GM12874 (cell line): Measurements from ENCODE around the gene POLR1E.

ENCODE experiments used
- CTCF ChIP-seq: IDR thresholded peaks from 2 replicates; pipeline ENCODE4 v1.5.1; 2011; ENCODE audit warnings: low read depth, mild to moderate bottlenecking, control low read depth, low read length, moderate library complexity; ENCODE audit not compliant: insufficient read depth

POLR1E gene

GRCh38 chr9:37486256-37486615, 488 bp downstream of the POLR1E start:
- no peak for TF ChIP-seq CTCF

GRCh38 chr9:37486616-37487548, 1.1 kb downstream of the POLR1E start:
- TF ChIP-seq CTCF = no peak

DNA sequence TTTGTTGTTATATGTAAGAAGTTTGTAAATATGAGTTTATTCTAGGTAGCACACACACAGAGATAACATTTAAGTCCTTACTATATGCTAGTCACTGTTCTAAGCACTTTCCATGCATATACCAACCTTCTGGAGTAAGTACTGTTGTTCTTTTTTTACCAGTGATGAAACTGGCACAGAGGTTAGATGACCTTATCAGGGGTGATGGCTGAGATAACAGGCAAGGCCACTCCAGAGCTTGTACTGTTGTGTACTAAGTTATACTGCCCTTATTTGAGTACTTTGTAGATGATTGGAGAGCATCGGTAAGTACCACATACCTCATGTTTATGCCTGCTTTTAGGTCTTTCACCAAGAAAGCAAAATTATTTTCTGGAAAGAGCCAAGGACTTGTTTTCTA, 6.2 kb downstream of the POLR1E start:
- TF ChIP-seq CTCF = no peak

DNA sequence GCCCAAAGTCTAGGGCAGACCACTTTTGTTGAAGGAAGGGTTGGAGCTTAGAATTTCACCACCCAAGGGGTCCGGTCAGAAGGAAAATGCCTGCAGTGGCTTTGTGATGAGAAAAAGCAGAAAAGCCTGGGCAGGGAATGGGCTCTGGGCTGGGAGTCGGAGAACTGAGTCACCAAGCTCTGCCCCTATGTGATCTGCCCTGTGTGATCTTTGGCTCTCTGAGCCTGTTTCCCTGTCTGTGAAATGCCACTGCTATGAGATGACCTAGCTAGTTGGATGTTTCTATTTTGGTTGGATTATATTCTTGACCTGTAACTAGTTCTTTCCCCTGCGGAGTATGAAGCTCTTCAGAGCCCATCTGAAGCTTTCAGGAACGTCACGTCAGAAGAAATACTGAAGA, 9.8 kb downstream of the POLR1E start:
- TF ChIP-seq CTCF = no peak

- TF ChIP-seq CTCF = no peak
Observed at GRCh38 chr9:37496020-37496419, 10.3 kb downstream of the POLR1E start.

- no peak for TF ChIP-seq CTCF
Observed at GRCh38 chr9:37497320-37497719, 11.6 kb downstream of the POLR1E start.

DNA sequence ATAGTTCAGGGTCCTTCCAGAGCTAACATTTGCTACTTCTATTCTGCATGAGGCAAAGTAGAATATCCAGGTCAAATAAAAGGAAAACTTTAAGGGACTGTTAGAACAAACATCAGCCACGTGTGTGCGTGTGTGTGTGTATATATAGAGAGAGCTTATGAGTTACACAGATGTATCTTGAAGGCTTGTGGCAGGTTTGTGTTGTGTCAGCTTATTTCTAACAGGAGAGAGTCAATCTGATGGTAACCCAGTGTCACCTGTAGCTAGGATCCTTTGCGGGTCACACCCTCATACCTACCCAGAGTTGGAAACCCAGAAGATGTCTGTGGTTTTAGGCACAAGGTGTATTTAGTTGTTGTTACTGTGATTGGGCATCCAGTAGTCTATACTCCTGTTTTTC, 12.7 kb downstream of the POLR1E start:
- TF ChIP-seq CTCF = no peak

GRCh38 chr9:37499297-37499696, 13.5 kb downstream of the POLR1E start:
- no peak for TF ChIP-seq CTCF
